Ammon's horn (tissue), 1 donor: ENCODE measurements around the gene LMBR1.
"Not testable (repeated sequence)": the region's sequence is repeated elsewhere in the genome, so short reads cannot be mapped to it uniquely, and the experiment has no call there.

Source experiments
- DNase-seq: peaks from one replicate; pipeline ENCODE4 v3.0.0-alpha.2; 2016; ENCODE audit warnings: low spot score

The LMBR1 gene

DNA sequence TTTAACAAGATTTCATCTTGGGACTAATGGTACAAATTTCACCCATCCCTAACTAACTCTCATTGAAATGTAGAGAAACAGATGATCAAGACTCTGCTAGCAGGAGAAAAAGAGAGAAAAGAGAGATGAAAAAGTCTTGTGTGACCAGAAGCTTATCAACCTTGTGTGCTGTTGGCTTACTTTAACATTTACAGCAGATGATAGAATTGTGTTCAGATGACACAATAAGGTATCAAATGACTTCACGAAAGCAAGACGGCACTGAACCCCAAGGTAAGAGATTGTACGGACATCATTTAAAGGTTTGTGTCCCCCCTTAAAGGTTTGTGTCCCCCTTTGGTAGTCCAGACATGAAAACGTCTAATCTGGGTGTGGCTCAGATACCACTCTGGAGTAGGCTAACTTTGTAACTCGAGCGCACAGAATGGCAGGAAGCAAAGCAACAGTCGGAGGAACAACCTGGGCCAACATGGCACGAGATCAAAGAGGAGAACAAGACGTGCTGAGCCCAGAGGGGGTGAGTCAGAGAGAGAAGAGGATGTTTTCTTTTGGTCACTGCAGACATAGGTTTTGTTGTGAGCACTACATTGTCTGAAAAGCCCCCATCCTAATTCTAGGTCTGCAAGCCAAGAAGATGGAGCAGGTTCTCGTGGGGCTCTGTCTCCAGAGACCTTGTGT, 10.4 kb upstream of the LMBR1 start:
- DNase-seq = no peak

DNA sequence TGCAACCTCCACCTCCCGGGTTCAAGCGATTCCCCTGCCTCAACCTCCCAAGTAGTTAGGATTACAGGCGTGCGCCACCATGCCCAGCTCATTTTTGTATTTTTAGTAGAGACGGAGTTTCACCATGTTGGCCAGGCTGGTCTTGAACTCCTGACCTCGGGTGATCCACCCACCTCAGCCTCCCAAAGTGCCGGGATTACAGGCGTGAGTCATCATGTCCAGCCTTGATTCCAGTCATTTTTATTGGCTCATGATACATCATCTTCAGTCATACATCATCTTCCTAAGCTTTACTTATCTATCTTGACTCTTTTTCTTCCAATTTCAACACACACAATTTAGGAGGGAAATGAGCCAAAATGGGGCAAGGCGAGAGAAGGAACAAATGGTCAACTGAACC, 7.1 kb upstream of the LMBR1 start:
- not testable (repeated sequence) for DNase-seq

DNA sequence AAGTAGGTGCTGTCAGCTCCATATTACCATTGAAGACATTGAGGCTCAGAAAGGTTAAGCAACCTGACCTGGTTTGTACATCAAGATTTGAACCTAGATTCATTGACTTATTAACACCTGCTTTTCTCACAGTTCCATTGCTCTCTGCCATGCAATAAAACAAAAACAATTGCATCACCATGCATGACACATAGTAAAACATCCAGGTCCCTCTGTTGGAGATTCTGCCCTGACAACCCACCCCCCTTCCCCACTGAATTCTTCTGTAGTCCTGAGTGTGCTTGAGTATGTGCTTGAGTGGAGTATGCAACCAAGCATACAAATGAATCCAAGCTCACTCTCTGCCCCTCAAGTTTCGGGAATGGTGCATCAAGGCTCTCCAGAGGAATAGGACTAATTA, 6.0 kb upstream of the LMBR1 start:
- DNase-seq = no peak

DNA sequence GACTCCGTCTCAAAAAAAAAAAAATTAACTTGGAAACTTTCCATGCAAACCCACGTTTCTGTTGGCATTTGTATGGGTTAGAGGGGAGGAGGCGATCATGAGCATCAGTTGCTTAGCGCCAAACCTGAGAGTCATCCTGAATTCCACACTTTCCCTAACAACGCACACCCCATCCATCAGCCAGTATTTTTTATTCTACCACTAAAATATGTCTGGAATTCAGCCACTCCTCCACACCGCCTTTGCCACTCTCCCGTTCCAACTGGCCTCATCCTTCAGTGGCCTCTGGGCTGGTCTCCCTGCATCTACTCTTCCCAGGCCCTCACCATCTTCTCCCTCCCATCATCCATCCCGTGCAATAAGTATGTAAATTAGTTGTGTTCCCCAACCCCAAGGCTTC, 4.7 kb upstream of the LMBR1 start:
- no peak for DNase-seq

DNA sequence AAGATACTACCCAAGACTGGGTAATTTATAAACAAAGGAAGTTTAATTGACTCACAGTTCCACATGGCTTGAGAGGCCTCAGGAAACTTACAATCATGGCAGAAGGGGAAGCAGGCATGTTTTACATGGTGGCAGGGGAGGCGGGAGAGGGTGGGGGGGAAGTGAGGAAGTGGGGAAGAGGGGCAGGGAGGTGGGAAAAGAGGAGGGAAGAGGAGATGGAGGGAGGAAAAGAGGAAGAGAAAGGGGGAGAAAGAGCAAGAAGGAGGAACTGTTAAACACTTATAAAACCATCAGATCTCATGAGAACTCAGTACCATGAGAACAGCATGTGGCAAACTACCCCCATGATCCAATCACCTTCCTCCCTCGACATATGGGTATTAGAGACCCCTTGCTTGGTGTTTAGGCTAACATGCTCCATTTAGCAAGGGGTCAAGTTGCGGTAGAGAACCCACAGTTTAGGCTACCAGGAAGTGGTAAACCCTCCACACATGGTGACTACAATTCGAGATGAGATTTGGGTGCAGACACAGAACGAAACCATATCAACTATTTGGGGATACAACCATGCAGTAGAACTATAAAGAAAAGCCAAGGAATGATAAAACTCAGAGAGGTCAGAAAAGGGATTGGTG, 3.5 kb upstream of the LMBR1 start:
- DNase-seq = no peak

DNA sequence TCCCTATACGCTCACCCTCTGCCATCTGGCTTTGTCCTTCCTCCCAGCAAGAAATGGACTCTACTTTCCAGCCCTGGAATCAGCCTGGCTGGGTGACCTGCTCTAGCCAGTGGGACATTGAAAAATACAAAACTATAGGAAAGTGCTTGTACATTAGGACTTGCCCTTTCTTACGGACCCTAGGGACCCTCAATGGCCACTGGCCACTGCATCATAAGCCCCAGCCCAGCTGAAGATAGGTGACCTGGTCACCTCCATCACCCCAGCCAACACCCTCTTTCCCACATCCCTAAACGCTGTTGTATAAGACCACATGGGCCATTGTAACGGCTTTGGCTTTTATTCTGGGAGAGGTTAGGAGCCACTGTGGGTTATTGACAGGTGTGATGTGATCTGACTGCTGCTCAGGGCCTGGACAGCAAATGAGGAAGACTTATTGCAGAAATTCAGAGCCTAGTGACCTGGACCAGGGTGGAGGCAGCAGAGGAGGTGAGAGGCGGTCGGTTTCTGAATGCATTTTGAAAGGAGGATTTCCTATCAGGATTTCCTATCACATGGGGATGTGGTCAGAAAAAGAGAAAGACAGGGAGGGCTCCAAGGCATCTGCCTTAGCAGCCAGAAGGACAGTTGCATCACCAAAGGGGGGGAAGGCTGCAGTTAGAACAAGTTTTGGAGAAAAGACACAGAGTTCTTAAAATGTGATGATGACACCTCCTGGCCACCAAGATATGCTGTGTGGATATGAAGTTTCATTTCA, 2.2 kb upstream of the LMBR1 start:
- no peak for DNase-seq

DNA sequence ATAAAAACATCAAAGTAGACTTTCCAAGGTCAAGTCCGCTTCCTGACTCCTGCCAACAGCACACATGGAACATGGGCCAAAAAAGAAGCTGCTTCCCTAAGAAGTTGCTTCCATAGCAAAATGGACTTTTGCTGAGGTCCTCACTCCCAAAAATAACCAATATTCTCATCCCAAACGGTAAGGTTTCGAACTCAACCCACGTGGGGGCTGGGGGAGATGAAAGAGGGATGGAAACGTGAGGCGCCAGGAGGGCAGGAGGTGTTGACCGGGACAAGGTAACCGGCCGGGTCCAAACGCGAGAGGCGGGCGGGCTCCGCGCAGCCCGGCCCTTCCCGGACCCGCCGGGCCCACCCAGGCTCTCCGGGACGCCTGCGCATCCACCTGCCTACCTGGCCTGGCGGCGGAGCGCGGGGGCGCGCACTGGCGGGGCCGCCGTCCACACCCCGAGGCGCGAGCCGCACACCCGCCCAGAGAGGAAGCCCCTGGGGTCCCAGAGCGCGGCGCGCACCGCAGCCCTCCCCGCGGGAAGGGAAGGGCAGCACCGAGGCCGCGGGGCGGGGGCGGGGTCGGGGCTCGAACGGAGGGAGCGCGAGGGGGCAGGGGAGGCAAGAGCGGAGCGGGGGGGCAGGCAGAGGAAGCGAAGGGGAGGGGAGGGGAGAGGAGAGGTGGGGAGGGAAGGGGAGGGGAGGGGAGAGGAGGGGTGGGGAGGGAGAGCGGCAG, 742 bp downstream of the LMBR1 start:
- peak; percentile 35 for DNase-seq

DNA sequence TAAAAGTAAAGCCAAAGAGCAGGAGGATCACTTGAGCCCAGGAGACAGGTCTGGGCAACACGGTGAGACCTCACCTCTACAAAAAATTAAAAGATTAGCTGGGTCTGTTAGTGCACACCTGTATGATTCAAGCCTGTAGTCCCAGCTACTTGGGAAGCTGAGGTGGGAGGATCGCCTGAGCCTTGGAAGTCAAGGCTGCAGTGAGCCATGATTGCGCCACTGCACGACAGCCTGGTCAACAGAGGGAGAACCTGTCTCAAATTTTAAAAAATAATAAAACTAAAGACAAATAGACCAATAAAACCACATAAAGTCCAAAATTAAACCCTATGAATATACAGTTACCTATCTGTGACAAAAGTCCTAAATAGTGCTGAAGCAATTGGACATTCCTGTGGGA, 3.2 kb downstream of the LMBR1 start:
- no peak for DNase-seq

DNA sequence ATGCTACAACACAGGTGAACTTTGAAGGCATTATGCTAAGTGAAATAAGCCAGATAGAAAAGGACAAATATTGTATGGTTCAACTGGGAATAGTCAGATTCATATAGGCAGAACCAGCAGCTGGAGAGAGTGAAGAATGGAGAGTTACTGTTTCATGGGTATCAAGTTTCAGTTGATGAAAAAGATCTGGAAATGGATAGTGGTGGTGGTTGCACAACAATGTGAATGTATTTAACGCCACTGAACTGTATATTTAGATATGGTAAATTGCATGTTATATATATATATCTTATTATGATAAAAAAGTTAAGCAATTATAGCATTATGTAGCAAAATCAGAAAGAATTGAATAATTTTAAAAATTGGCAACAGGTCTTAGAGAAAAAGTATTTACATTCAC, 3.9 kb downstream of the LMBR1 start:
- DNase-seq = no peak

DNA sequence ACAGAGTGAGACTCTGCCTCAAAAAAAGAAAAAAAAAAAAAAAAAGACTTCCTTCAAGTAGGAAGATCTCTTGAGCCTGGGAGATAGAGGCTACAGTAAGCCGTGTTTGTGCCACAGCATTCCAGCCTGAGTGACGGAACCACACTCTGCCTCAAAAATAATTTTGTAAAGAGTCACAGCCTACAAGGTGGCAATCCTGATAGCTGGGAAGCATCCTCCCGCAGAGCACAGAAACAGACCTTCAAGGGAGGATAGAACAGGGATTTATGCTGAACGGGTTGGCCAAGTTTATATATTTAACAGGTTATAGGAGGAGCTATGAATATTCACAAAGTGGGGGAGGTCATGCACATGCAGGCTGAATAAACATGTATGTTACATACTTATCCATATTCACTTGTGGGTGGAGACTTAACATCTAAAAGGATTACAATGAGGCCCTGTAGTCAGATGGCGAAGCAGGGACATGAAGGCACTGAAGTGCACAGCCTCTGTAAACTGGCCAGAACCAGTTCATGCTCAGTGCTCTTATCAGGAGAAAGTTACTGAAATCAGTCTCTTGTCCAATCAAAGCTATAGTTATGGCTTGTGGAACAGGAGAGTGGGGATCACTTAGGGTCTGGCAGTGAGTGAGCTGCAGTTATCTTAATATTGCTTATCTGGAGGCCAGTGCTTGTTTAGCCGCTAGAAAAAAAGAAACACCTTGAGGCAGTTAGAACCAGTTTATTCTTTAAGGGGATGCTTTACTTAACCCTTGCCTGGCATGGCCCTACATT, 6.8 kb downstream of the LMBR1 start:
- DNase-seq = no peak

DNA sequence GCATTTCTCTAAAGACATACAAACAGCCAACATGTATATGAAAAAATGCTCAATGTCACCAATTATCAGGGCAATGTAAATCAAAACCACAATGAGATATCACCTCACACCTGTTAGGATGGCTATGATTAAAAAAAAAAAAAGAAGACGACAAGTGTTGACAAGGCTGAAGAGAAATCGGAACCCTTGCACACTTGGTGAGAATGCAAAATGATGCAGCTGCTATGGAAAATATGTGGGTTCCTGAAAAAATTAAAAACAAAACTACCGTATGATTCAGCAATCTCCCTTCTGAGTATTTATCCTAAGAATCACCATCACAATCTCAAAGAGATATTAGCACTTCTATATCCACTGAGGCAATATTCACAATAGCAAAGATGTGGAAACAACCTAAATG, 11.3 kb downstream of the LMBR1 start:
- no peak for DNase-seq

DNA sequence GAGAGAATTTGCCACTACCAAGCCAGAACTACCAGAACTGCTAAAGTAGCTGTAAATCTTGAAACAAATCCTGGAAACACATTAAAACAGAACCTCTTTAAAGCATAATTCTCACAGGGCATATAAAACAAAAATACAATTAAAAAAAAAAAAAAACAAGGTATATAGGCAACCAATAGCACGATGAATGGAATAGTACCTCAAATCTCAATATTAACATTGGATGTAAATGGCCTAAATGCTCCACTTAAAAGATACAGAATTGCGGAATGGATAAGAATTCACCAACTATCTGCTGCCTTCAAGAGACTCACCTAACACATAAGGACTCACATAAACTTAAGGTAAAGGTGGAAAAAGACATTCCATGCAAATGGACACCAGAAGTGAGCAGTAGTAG, 17.2 kb downstream of the LMBR1 start:
- no peak for DNase-seq

DNA sequence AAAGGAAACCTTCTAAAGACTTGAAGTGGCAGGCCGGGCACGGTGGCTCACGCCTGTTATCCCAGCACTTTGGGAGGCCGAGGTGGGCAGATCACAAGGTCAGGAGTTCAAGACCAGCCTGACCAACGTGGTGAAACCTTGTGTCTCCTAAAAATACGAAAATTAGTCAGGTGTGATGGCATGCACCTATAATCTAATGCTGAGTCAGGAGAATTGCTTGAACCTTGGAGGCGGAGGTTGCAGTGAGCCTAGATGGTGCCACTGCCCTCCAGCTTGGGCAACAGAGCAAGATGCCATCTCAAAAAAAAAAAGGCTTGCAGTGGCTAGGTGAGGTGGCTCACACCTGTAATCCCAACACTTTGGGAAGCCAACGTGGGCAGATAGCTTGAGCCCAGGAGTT, 24.6 kb downstream of the LMBR1 start:
- not testable (repeated sequence) for DNase-seq

DNA sequence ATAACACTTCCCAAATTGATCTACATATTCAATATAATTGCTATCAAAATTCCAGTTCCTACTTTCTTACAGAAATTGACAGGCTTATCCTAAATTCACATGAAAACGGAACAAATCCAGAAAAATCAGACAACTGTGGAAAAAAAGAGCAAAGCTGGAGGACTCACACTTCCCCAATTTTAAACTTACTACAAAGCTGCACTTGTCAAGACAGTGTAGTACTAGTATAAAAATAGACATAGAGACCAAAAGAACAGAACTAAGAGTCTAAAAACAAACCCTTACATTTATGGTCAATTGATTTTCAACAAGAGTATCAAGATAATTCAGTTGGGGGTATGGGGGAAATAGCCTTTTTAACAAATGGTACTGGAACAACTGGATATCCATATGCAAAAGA, 27.5 kb downstream of the LMBR1 start:
- no peak for DNase-seq

DNA sequence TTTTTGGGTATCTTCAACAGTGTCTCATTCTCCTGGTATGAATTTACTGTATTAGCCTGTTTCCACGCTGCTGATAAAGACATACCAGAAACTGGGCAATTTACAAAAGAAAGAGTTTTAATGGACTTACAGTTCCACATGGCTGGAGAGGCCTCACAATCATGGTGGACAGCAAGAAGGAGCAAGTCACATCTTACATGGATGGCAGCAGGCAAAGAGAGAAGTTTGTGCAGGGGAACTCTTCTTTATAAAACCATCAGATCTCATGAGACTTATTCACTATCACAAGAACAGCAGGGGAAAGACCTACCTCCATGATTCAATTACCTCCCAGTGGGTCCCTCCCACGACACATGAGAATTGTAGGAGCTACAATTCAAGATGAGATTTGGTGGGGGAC, 31.0 kb downstream of the LMBR1 start:
- not testable (repeated sequence) for DNase-seq

DNA sequence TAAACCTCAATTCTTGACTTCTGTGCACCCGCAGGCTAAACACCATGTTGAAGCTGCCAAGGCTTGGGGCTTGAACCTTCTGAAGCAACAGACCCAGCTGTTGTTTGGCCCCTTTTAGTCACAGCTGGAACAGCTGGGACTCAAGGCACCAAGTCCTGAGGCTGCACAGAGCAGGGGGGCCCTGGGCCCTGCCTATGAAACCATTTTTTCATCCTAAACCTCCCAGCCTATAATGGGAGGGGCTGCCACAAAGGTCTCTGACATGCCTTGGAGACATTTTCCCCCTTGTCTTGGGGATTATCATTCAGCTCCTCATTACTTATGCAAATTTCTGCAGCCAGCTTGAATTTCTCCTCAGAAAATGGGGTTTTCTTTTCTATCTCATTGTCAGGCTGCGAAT, 31.8 kb downstream of the LMBR1 start:
- DNase-seq = no peak

DNA sequence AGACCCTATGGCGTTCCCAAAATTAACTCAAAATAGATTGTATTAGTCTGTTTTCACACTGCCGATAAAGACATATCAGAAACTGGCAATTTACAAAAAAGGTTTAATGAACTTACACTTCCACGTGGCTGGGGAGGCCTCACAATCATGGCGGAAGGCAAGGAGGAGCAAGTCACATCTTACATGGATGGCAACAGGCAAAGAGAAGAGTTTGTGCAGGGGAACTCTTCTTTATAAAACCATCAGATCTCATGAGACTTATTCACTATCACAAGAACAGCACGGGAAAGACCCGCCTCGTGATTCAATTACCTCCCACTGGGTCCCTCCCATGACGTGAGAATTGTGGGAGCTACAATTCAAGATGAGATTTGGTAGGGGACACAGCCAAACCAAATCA, 32.9 kb downstream of the LMBR1 start:
- DNase-seq = not testable (repeated sequence)

DNA sequence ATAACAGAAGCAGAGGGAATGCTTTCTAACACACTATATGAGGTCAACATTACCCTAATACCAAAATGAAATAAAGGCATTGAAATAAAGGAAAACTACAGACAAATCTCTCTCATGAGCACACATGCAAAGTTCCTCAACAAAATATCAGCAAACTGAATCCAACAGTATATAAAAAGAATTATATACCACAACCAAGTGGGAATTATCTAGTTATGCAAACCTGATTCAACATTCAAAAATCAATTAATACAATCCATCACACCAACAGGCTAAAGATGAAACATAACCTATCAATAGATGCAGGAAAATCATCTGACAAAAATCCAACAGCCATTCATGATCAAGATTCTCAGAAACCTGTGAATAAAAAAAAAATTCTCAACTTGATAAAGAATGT, 34.5 kb downstream of the LMBR1 start:
- no peak for DNase-seq

DNA sequence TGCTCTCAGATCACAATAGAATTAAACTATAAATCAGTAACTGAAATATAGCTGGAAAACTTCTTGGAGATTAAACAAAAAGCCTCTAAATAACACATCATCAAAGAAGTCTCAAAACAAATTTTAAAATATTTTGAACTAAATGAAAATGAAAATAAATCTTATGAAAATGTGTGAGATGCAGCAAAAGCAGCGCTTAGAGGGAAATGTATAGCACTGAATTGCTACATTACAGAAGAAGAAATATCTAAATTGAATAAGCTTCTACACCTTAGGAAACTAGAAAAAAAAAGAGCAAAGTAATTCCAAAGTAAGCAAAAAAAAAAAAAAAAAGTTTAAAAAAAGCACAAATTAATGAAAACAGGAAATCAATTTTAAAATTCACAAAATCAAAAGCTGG, 35.2 kb downstream of the LMBR1 start:
- no peak for DNase-seq

DNA sequence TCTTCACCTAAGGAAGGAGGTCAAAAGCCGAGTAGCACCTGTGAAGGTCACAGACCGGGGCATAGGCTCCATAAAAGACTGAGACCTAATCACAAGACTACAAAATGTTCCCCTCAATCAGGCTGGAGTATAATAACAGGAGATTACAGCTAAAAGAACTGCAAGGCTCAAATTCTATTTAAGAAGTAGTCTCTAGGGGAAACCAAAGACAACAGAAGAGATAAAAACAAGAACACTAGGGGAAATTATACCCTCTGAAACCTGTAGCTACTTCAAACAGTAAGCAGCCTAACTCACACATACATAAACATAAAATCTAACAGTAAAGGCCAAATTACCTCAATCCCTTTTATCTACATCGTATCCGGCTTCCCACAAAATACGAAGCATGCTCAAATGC, 38.3 kb downstream of the LMBR1 start:
- DNase-seq = no peak

DNA sequence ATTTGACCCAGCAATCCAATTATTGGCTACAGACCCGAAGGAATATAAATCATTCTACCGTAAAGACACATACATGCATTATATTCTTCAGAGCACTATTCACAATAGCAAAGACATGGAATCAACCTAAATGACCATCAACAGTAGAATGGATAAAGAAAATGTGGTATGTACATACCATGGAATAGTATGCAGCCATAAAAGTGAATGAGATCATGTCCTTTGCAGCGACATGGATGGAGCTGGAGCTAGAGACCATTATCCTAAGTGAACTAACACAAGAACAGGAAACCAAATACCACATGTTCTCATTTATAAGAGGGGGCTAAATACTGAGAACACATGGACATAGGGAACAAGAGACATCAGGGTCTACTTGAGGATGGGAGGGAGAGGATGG, 44.0 kb downstream of the LMBR1 start:
- no peak for DNase-seq
